HepG2 (cell line): ENCODE measurements around the gene VDAC2. TPM values are rescaled to one million over a fixed set of nuclear protein-coding genes. Genes with fewer than 3 reads are reported as not detected.
A peak's percentile ranks its signal among the peaks of the same experiment; 100 is the strongest.

ENCODE experiments used
- ATAC-seq: fragments of 200-7000 bp; cut with Tn5 transposase; 3 replicates; pipeline ENCODE4 v1.9.1; 2020; ENCODE audit warnings: mild to moderate bottlenecking, moderate library complexity
- BruUV-seq: library from RNA; stranded (reverse); fragments of 400-500 nt; replicated peaks from 2 replicates; lab custom pipeline; 2021; lab: Mats Ljungman, UMichigan
- CTCF ChIA-PET: fragments of 300-600 bp; formaldehyde crosslinking; extraction: SDS; loops from one replicate; lab custom pipeline; 2021; ENCODE audit warnings: low total read pairs, inconsistent platforms, low intra/inter-chr PET ratio; lab: Yijun Ruan, JAX
- POLR2A ChIA-PET: fragments of 350-600 bp; sonication (Branson Sonifier 250); formaldehyde crosslinking; loops from one replicate; lab custom pipeline; 2020; ENCODE audit warnings: antibody characterized with exemption, inconsistent platforms; lab: Yijun Ruan, JAX
- DNase-seq: peaks from one replicate; pipeline ENCODE4 v3.0.0-alpha.2; 2015; ENCODE audit warnings: low spot score
- FAIRE-seq: peaks from 3 replicates; lab custom pipeline; 2011; peaks lifted over from hg19 to GRCh38; lab: Jason Lieb, UNC
- H2AFZ ChIP-seq: one replicate; pipeline ENCODE4 v1.6.1; 2011; ENCODE audit warnings: low read length, inconsistent platforms
- H3K27ac ChIP-seq: fragments of 300-600 bp; 3 replicates; pipeline ENCODE4 v1.8.0; 2011; ENCODE audit warnings: mixed run types, mild to moderate bottlenecking, mixed read lengths, low read length, inconsistent platforms; ENCODE audit not compliant: insufficient read depth; ENCODE audit errors: extremely low read length
- H3K27me3 ChIP-seq, 2 experiments: fragments of 200-600 bp in 1 of 2; 2 replicates in 1 of 2; 3 replicates in 1 of 2; pipeline versions ENCODE4 v1.6.0 to v1.8.0; 2011; ENCODE audit warnings: low read length in 2 of 2, mild to moderate bottlenecking in 2 of 2, moderate library complexity in 2 of 2, inconsistent platforms in 1 of 2; ENCODE audit not compliant: insufficient read depth in 2 of 2, control insufficient read depth in 1 of 2
- H3K36me3 ChIP-seq, 2 experiments: fragments of 200-600 bp in 1 of 2; replicated peaks in 1 of 2; 2 replicates in 1 of 2; 3 replicates in 1 of 2; pipeline versions ENCODE4 v1.5.1 to v1.8.0; 2011; ENCODE audit warnings: low read length in 2 of 2, inconsistent platforms in 1 of 2; ENCODE audit not compliant: insufficient read depth in 2 of 2, control insufficient read depth in 1 of 2
- H3K4me1 ChIP-seq: 2 replicates; pipeline ENCODE4 v1.5.1; 2012; ENCODE audit warnings: low read length, inconsistent platforms; ENCODE audit not compliant: insufficient read depth
- H3K4me2 ChIP-seq: 2 replicates; pipeline ENCODE4 v1.6.0; 2011; ENCODE audit warnings: low read depth, low read length, inconsistent platforms
- H3K4me3 ChIP-seq, 3 experiments: fragments of 200-600 bp in 1 of 3; sonication (generic), shearing (Covaris generic) in 1 of 3; replicated peaks in 1 of 3; 2 replicates each; pipeline ENCODE4 v1.5.1; 2011 to 2016; ENCODE audit warnings: low read length in 3 of 3, inconsistent platforms in 2 of 3, low read depth in 2 of 3, mild to moderate bottlenecking in 2 of 3, control low read depth in 1 of 3, mixed read lengths in 1 of 3; ENCODE audit not compliant: insufficient read depth in 1 of 3
- H3K79me2 ChIP-seq: one replicate; pipeline ENCODE4 v1.6.1; 2011; ENCODE audit warnings: low read length, inconsistent platforms; ENCODE audit not compliant: insufficient read depth
- H3K9ac ChIP-seq: 2 replicates; pipeline ENCODE4 v1.6.0; 2011; ENCODE audit warnings: mild to moderate bottlenecking, low read depth, low read length, inconsistent platforms; ENCODE audit not compliant: insufficient read depth
- H3K9me3 ChIP-seq: 2 replicates; pipeline ENCODE4 v1.5.1; 2012; ENCODE audit warnings: mild to moderate bottlenecking, low read length
- H4K20me1 ChIP-seq: 2 replicates; pipeline ENCODE4 v1.6.0; 2011; ENCODE audit warnings: inconsistent platforms, mild to moderate bottlenecking, low read length, moderate library complexity; ENCODE audit not compliant: insufficient read depth
- IKZF4 ChIP-seq: sonication (generic); formaldehyde crosslinking; IDR thresholded peaks from 2 replicates; pipeline ENCODE4 v1.5.1; 2020; ENCODE audit warnings: borderline replicate concordance, mild to moderate bottlenecking, low read depth, missing genetic modification reagents; ENCODE audit errors: not compliant biosample characterization
- MAZ ChIP-seq, 2 experiments: sonication (generic) in 1 of 2; formaldehyde crosslinking in 1 of 2; IDR thresholded peaks; 2 replicates each; pipeline versions ENCODE4 v1.5.0 to v1.6.1; 2012 to 2020; ENCODE audit warnings: low read depth in 2 of 2, mild to moderate bottlenecking in 2 of 2, borderline replicate concordance in 1 of 2, improper control_type of control experiment in 1 of 2, low read length in 1 of 2, missing genetic modification reagents in 1 of 2, moderate library complexity in 1 of 2
- POLR2G ChIP-seq: fragments of 200-400 bp; formaldehyde crosslinking; IDR thresholded peaks from 2 replicates; pipeline ENCODE4 v1.6.1; 2018; ENCODE audit warnings: mild to moderate bottlenecking, low read depth, low read length, moderate library complexity
- PTBP1 ChIP-seq: fragments of 200-400 bp; formaldehyde crosslinking; IDR thresholded peaks from 2 replicates; pipeline ENCODE4 v1.6.1; 2018; ENCODE audit warnings: low read length, low read depth; ENCODE audit not compliant: poor library complexity, severe bottlenecking
- TFE3 ChIP-seq: IDR thresholded peaks from 2 replicates; pipeline ENCODE4 v1.6.1; 2016
- ZBTB33 ChIP-seq: sonication (generic); formaldehyde crosslinking; IDR thresholded peaks from 2 replicates; pipeline ENCODE4 v1.4.0; 2020; ENCODE audit warnings: missing genetic modification reagents
- ZBTB38 ChIP-seq: sonication (generic); formaldehyde crosslinking; IDR thresholded peaks from 2 replicates; pipeline ENCODE4 v1.5.1; 2020; ENCODE audit warnings: mild to moderate bottlenecking, missing genetic modification reagents
- ZNF280D ChIP-seq: sonication (generic); formaldehyde crosslinking; IDR thresholded peaks from 2 replicates; pipeline ENCODE4 v1.5.1; 2020; ENCODE audit warnings: mild to moderate bottlenecking, missing genetic modification reagents
- ZNF546 ChIP-seq: sonication (generic); formaldehyde crosslinking; conservative IDR thresholded peaks from 2 replicates; pipeline ENCODE4 v1.8.1; 2023; ENCODE audit warnings: mild to moderate bottlenecking, missing genetic modification reagents
- ZNF598 ChIP-seq: sonication (generic); formaldehyde crosslinking; IDR thresholded peaks from 2 replicates; pipeline ENCODE4 v1.5.1; 2020; ENCODE audit warnings: mild to moderate bottlenecking, missing genetic modification reagents, borderline replicate concordance
- ZNF607 ChIP-seq: sonication (generic); formaldehyde crosslinking; IDR thresholded peaks from 2 replicates; pipeline ENCODE4 v1.5.1; 2020; ENCODE audit warnings: missing genetic modification reagents, mild to moderate bottlenecking, borderline replicate concordance
- ZNF841 ChIP-seq: sonication (generic); formaldehyde crosslinking; IDR thresholded peaks from 2 replicates; pipeline ENCODE4 v1.8.1; 2023; ENCODE audit warnings: missing genetic modification reagents, borderline replicate concordance
- ZSCAN21 ChIP-seq: sonication (generic); formaldehyde crosslinking; IDR thresholded peaks from 2 replicates; pipeline ENCODE4 v1.8.0; 2022; ENCODE audit warnings: mild to moderate bottlenecking, missing genetic modification reagents, moderate library complexity, borderline replicate concordance
- WGBS: methylation state at CpG from one replicate; pipeline ENCODE4 v1.1.6; 2017; ENCODE audit warnings: low lambda C conversion rate; 5-methylcytosine and 5-hydroxymethylcytosine counted together
- in situ Hi-C: cut with HindIII; loops from 2 replicates; pipeline ENCODE4 v1.10.0; 2017; ENCODE audit warnings: low pct_unique_long_range_greater_than_20kb; ENCODE audit not compliant: extremely low pct_ligation_motif_present
- intact Hi-C: fragments of 100-400 bp; cut with micrococcal nuclease; formaldehyde crosslinking; loops from one replicate; pipeline ENCODE4 v1.10.0; 2022; ENCODE audit not compliant: unreplicated experiment
- polyA plus RNA-seq, 8 experiments: library from polyadenylated mRNA; depleted of rRNA in 3 of 8; stranded (reverse) in 7 of 8; unstranded in 1 of 8; fragments of >200 nt; fragmentation: Illumina TruSeq in 4 of 8; extraction: Trizol in 4 of 8; gene quantifications; 2 replicates each; pipeline versions ENCODE4 v1.2.1 to v1.2.3, GENCODE V29; 2011 to 2016; ENCODE audit warnings: low read depth in 4 of 8, missing spikeins in 1 of 8, mixed read lengths in 1 of 8; ENCODE audit not compliant: insufficient read depth in 1 of 8
- total RNA-seq, 5 experiments: library from RNA; depleted of rRNA; stranded (reverse); fragments of >200 nt; fragmentation: Illumina TruSeq; extraction: Trizol; gene quantifications; 2 replicates each; pipeline ENCODE4 v1.2.3, GENCODE V29; 2016; ENCODE audit warnings: low read depth in 1 of 5

The VDAC2 gene
- total and polyA plus RNA-seq, 2 of the 13 experiments (the other 11 are each of a cell fraction or from before 2014, with no cell fraction given): 67.9 to 222 TPM

GRCh38 chr10:75233444-75234016 lies 22.9 kb downstream of the VDAC2 start (continued):
- TF ChIP-seq ZBTB33 (CRISPR knock-in tag): no peak
- no peak for TF ChIP-seq ZNF841 (CRISPR knock-in tag)
- no peak for TF ChIP-seq ZNF607
- no peak for TF ChIP-seq IKZF4
- TF ChIP-seq PTBP1: peak; percentile 33
- TF ChIP-seq POLR2G: peak; percentile 57
- TF ChIP-seq, all 625 proteins: peak for 5

- peak overlapping the region; percentile 43 to 76 (median 74); a peak in 5 of 6 replicates for H3K4me3 ChIP-seq
- in situ Hi-C loops (loop anchor here (5.0 to 10.0 kb wide), 3 partner anchors 47 to 989 kb away; partner anchors contain the start of gene SAMD8), intact Hi-C loops (loop anchor here (5.0 kb wide), 1 partner anchor 122 kb away; the partner anchor contains the start of gene SAMD8)
- peaks cover 9 to 37% of the 10 kb centered on the region in 2 experiments; a peak in 4 of 5 replicates for H3K36me3 ChIP-seq
- POLR2A ChIA-PET: interaction anchor here (1.2 to 5.0 kb wide), 4 partner anchors 9 to 46 kb away, joined by 3 to 29 read pairs (median 8); partner anchors contain the start of gene VDAC2
- FAIRE-seq (no peak), ATAC-seq (peak; percentile 33), DNase-seq (peak; percentile 44)
- no peaks in the 10 kb centered on the region; the same call in 1 of the 2 replicates for H4K20me1 ChIP-seq
- no peaks in the 10 kb centered on the region for H3K9me3 ChIP-seq
- no TSS peak for BruUV-seq
- 77% methylated on average over 38 of the region's 48 CpGs for WGBS
- H3K27me3 ChIP-seq: 0 out of 5 replicates have a peak, but pooled peaks cover 0 to 1% of the 10 kb centered on the region in 2 experiments
- H2AFZ ChIP-seq: no peak overlapping the region
- H3K4me1 ChIP-seq: peaks cover 44% of the 10 kb centered on the region
- peaks cover 4% of the 10 kb centered on the region for H3K79me2 ChIP-seq
- peak overlapping the region; percentile 85 for H3K4me2 ChIP-seq
- peak overlapping the region; percentile 65 for H3K27ac ChIP-seq
- CTCF ChIA-PET: no interaction called here
- H3K9ac ChIP-seq: peak overlapping the region; percentile 74
- TF ChIP-seq ZNF546 (no peak), TFE3 (CRISPR knock-in tag) (no peak), ZNF598 (CRISPR knock-in tag) (no peak), ZBTB38 (CRISPR knock-in tag) (peak; percentile 46; the same call in 1 of the 2 replicates), ZSCAN21 (0 out of 2 replicates have a peak, but pooled peaks have one; percentile 30), ZNF280D (CRISPR knock-in tag) (0 out of 2 replicates have a peak, but pooled peaks have one; percentile 24), MAZ (IDR thresholded peaks at IDR 0.05; ENCODE audit: borderline replicate concordance, low read depth, low read length) (no peak), MAZ (CRISPR knock-in tag; IDR thresholded peaks at IDR 0.05; ENCODE audit: low read depth) (no peak)
Measured at GRCh38 chr10:75234017-75234682, 23.6 kb downstream of the VDAC2 start.
